ENCODE results near the gene TMEM94.

DNA sequence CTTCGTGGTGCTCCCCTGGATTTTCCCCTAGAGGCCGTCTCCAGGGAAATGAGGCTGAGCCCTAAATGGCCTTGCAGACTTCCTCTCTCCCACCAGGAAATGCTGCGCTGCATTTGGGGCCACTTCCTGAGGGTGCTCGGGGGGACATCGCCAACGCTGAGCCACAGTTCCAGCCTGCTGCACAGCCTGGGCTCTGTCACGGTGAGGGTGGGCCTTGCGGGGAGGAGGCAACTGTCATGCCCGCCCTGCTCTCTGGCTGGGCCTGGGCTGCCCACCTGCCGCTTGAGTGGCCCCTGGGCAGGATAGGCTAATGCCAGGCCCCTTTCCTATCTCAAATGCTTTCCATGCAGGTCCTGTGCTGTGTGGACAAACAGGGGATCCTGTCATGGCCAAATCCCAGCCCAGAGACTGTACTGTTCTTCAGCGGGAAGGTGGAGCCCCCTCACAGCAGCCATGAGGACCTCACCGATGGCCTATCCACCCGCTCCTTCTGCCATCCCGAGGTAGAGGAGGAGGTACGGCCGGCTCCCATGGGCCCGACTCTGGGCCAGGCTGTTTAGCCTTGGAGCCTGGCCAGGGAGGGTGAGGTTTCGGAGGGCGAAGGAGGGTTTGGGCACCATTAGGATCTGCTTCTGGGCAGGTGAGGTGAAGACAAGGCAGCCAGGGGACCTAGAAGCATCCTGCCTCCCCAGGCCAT, 34.7 kb downstream of the TMEM94 start:
- TF ChIP-seq, protein P1, sequence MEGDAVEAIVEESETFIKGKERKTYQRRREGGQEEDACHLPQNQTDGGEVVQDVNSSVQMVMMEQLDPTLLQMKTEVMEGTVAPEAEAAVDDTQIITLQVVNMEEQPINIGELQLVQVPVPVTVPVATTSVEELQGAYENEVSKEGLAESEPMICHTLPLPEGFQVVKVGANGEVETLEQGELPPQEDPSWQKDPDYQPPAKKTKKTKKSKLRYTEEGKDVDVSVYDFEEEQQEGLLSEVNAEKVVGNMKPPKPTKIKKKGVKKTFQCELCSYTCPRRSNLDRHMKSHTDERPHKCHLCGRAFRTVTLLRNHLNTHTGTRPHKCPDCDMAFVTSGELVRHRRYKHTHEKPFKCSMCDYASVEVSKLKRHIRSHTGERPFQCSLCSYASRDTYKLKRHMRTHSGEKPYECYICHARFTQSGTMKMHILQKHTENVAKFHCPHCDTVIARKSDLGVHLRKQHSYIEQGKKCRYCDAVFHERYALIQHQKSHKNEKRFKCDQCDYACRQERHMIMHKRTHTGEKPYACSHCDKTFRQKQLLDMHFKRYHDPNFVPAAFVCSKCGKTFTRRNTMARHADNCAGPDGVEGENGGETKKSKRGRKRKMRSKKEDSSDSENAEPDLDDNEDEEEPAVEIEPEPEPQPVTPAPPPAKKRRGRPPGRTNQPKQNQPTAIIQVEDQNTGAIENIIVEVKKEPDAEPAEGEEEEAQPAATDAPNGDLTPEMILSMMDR (IDR thresholded peaks at IDR 0.05; ENCODE audit: low read length), result no peak
- TF ChIP-seq EZH2 (IDR thresholded peaks at IDR 0.05; ENCODE audit: borderline replicate concordance, low read length), result no peak

Data from OCI-LY1 (cell line).